LNCAP (cell line): ENCODE measurements around the gene TMEM156.

Experiments used
- TF ChIP-seq, protein P1 (sequence below): fragments of 450-650 bp; IDR thresholded peaks from 2 replicates; pipeline ENCODE4 v1.5.1; 2017; ENCODE audit warnings: mild to moderate bottlenecking

Gene TMEM156, protein sequence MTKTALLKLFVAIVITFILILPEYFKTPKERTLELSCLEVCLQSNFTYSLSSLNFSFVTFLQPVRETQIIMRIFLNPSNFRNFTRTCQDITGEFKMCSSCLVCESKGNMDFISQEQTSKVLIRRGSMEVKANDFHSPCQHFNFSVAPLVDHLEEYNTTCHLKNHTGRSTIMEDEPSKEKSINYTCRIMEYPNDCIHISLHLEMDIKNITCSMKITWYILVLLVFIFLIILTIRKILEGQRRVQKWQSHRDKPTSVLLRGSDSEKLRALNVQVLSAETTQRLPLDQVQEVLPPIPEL

DNA sequence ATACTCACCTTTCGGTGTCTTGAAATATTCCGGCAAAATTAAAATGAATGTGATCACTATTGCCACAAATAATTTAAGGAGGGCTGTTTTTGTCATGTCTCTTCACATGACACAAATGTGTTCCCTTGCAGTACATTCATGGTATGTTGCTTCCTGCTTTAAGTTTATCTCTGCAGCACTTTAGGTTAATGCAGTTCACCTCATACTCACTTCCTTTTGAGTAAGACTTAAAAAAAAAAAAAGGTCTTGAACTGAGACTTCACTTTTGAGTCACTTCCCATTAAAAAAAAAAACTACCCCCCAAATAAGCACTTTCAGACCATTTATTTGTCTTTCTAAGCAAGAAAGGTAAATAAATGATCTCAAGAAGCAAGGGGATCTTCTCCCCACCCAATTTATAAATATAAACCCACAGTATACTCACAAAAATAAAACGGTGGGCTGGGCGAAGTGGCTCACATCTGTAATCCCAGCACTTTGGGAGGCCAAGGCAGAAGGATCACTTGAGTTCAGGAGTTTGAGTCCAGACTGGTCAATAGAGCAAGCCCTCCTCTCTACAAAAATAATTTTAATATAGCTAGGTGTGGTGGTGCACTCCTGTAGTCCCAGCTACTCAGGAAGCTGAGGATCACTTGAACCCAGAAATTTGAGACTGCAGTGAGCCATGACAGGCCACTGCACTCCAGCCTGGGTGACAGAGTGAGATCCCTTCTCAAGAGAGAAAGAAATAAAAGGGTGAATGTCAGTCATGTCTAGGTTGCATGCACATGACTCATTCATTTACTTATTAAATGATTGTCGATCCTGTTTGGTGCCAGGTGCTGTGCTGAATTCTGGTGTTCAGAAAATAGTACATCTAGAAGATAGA, at the start of gene TMEM156:
TSS of gene TMEM156 (minus strand) at position 192 of the 868 bp plus-strand sequence. CDS start at position 96, 96 bp downstream.
- TF ChIP-seq, protein P1, sequence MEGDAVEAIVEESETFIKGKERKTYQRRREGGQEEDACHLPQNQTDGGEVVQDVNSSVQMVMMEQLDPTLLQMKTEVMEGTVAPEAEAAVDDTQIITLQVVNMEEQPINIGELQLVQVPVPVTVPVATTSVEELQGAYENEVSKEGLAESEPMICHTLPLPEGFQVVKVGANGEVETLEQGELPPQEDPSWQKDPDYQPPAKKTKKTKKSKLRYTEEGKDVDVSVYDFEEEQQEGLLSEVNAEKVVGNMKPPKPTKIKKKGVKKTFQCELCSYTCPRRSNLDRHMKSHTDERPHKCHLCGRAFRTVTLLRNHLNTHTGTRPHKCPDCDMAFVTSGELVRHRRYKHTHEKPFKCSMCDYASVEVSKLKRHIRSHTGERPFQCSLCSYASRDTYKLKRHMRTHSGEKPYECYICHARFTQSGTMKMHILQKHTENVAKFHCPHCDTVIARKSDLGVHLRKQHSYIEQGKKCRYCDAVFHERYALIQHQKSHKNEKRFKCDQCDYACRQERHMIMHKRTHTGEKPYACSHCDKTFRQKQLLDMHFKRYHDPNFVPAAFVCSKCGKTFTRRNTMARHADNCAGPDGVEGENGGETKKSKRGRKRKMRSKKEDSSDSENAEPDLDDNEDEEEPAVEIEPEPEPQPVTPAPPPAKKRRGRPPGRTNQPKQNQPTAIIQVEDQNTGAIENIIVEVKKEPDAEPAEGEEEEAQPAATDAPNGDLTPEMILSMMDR, result no peak

DNA sequence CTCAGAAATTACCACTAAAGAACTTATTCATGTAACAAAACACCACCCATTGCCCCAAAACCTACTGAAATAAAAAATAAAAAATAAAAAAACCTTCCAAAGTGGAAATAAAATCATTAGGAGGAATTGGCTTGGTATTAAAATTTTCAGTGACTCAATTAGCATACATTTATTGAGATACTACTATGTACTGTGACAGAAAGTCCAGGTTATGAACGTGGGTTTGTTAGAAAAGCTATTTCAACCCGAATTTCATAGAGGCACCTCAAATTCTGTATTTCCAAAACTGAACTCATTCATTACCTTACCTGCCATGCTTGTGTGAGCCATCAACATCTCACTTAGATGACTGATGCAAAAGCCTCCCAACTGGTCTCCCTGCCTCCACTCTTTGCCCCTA, 46.6 kb upstream of the TMEM156 start:
- TF ChIP-seq, protein P1, result no peak

DNA sequence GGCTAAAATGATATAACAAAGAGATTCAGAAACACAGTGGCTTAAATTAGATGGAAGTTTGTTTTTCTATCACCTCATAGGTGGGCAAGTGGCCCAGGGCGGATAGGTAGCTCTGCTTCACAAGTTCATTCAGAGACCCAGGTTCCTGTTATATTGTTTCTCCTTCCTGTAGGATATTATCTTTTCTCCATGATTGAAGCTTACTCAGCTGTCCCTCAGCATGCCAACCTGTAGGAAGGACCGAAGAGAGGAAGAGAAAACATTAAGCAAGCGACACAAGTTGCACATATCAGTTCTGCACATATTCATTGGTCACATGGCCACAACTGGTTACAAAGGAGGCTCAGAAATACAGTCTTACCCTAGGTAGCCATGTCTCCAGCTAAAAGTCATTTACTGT, 36.7 kb upstream of the TMEM156 start:
- TF ChIP-seq, protein P1, result no peak

DNA sequence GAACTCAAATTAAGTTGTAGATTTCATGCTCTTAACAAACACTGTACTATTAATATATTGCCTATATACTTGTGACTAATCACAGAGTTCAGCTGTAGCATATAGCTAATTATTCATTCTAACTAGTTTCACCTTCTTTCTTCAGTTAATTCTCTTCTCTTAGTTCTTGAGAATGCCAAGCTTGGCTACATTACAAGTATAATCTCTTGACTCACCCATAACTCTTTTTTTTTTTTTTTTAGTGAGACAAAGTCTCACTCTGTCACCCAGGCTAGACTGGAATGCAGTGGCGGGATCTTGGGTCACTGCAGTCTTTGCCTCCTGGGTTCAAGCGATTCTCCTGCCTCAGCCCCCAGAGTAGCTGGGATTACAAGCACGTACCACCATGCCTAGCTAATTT, 35.2 kb upstream of the TMEM156 start:
- TF ChIP-seq, protein P1, result no peak

DNA sequence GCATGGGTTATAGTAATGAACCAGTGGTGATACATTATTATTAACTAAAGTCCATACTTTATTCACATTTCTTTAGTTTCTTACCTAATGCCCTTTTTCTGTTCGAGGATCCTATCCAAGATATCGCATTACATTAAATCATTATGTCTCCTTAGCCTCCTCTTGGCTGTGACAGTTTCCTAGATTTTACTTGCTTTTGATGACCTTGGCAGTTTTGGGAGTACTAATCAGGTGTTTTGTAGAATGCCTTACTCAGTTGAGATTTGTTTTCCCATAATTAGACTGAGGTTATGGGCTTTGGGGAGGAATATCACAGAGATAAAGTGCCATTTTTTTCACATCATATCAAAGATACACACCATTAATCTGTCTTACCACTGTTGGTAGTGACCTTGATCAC, 34.8 kb upstream of the TMEM156 start:
- TF ChIP-seq, protein P1, result no peak

DNA sequence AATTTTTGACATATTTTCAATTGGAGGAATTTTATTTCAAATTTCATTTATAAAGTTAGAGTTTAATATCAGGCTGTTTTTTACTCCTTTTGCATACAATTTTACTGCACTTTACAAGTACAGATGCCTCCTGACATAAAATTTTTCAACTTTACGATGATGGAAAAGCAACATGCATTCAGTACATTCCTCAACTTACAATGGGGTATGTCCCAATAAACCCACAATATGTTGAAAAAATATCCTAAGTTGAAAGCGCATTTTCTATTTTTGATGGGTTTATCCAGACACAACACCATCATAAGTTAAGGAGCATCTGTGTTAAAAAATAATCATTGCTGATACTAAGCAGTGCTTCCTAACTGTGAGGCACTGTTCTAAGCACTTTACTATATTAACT, 34.2 kb upstream of the TMEM156 start:
- TF ChIP-seq, protein P1, result no peak

DNA sequence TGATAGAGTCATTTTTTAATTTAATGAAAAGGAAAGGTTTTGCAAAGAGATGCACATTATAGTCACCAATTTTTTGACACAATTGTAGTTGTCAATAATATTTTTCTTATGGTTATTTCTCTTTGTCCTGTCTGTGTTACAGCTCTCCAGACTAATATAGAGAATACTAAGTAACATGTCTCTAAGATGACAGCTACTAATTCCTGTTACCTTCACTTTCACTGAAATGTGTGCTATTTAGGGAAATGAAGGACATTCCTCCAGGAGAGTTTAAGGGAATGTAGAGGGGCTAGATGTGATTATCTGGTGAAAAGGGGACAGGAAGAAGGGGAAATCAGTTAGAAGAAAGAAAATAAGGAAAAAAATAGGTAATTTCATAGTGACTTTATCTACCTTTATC, 31.2 kb upstream of the TMEM156 start:
- TF ChIP-seq, protein P1, result no peak
